Measurements from ENCODE around the gene CD300A. TPM values are rescaled to one million over a fixed set of nuclear protein-coding genes. Genes with fewer than 3 reads are reported as not detected.

The CD300A gene
- not detected in 2 replicates for total RNA-seq

GRCh38 chr17:74466111-74466827 is at the start of gene CD300A:
TSS of gene CD300A (plus strand) at chr17:74466634. CDS start at chr17:74466704, 70 bp downstream.

GRCh38 chr17:74431568-74432423 is 34.6 kb upstream of the CD300A start, which contains the start of gene GPRC5C:
TSS of gene GPRC5C (plus strand) at chr17:74432088. CDS start at chr17:74439777, 7,689 bp downstream.

GRCh38 chr17:74531231-74531761 is 64.9 kb downstream of the CD300A start, which contains the start of gene CD300LB:
TSS of gene CD300LB (minus strand) at chr17:74531475. CDS start at chr17:74531350, 125 bp downstream.

Other genes with a start within 250 kb of the CD300A start
- gene DNAI2, start 192.4 kb upstream of the CD300A start, total RNA-seq: not detected in 2 replicates
- gene KIF19, start 140.4 kb upstream of the CD300A start, total RNA-seq: not detected in 2 replicates
- gene BTBD17, start 104.8 kb upstream of the CD300A start, total RNA-seq: not detected in 2 replicates
- gene GPR142, start 99.1 kb upstream of the CD300A start, total RNA-seq: not detected in 2 replicates
- gene GPRC5C, start 34.5 kb upstream of the CD300A start, total RNA-seq: 1.3 and 1.6 TPM in 2 replicates
- not detected in 2 replicates for gene CD300LB, start 64.8 kb downstream of the CD300A start, total RNA-seq
- not detected in 2 replicates for gene CD300C, start 79.5 kb downstream of the CD300A start, total RNA-seq
- gene CD300H, start 100.9 kb downstream of the CD300A start, total RNA-seq: not detected in 2 replicates
- not detected in 2 replicates for gene CD300LD, start 125.6 kb downstream of the CD300A start, total RNA-seq
- gene CD300E, start 157.1 kb downstream of the CD300A start, total RNA-seq: not detected in 2 replicates
- not detected in 2 replicates for gene CD300LF, start 246.3 kb downstream of the CD300A start, total RNA-seq

Data from bronchus fibroblast of lung (primary cell).